Glomerular visceral epithelial cell (primary cell): ENCODE results near the gene ACD.

Experiments used
- DNase-seq: peaks from one replicate; pipeline ENCODE4 v3.0.0-alpha.2; 2016; ENCODE audit errors: extremely low spot score

The ACD gene

DNA sequence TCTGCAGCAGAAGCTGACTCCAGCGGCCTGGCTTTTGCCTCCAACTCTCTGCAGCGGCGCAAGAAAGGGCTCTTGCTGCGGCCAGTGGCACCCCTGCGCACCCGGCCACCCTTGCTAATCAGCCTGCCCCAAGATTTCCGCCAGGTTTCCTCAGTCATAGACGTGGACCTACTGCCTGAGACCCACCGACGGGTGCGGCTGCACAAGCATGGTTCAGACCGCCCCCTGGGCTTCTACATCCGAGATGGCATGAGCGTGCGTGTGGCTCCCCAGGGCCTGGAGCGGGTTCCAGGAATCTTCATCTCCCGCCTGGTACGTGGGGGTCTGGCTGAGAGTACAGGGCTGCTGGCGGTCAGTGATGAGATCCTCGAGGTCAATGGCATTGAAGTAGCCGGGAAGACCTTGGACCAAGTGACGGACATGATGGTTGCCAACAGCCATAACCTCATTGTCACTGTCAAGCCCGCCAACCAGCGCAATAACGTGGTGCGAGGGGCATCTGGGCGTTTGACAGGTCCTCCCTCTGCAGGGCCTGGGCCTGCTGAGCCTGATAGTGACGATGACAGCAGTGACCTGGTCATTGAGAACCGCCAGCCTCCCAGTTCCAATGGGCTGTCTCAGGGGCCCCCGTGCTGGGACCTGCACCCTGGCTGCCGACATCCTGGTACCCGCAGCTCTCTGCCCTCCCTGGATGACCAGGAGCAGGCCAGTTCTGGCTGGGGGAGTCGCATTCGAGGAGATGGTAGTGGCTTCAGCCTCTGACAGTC lies 2.0 kb upstream of the ACD start:
- no peak for DNase-seq

DNA sequence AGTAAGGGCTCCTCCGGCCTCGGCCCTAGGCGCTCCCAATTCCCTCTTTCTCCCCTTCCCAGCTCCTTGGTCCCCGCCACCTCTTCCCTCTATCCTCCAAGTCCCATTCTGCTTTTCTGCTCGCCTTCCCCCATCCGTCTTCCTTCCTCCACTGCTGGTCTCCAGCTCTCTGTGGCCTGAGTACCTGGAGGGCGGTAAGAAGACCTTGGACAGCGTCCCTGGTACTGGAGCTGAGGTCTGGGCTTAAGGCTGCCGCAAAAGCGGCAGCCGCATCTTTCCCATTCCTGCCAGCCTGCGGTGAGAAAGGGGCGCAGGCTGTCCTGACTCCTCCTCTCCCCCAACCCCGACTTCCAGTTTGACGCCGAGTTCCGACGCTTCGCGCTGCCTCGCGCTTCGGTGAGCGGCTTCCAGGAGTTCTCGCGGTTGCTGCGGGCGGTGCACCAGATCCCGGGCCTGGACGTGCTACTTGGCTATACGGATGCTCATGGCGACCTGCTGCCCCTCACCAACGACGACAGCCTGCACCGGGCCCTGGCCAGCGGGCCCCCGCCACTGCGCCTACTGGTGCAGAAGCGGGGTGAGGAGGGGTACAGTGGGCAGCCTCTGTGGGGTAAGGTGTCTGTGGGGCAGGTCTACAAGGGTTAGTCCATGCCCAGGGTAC lies 1.2 kb upstream of the ACD start:
- peak; percentile 59 for DNase-seq

DNA sequence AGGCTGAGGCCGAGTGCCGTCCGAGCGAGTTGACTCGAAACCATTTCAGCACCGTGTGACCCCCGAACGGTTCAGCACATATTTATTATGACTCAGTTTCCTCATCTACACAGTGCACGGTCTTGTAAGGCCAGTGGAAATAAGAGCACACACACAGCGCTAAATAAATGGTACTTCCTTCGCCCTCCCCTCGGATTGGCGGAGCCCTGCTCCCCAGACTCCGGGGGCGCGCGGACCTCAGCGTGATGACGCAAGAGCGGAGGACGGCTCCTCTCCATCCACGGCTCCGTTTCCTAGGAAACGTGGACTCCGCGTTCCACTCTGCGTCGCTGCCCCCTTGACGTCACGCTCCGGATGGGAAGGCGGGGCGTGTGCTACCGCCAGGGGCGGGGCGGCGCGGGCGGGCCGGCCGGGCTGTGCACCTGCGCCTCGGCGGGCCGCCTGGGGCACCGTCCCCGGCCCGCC lies 536 bp upstream of the ACD start, which contains the start of gene PARD6A:
Gene PARD6A, plus strand, starts transcription at position 397 of the 465 bp plus-strand sequence. CDS start 79 bp downstream, outside the sequence.
- DNase-seq = peak; percentile 92

DNA sequence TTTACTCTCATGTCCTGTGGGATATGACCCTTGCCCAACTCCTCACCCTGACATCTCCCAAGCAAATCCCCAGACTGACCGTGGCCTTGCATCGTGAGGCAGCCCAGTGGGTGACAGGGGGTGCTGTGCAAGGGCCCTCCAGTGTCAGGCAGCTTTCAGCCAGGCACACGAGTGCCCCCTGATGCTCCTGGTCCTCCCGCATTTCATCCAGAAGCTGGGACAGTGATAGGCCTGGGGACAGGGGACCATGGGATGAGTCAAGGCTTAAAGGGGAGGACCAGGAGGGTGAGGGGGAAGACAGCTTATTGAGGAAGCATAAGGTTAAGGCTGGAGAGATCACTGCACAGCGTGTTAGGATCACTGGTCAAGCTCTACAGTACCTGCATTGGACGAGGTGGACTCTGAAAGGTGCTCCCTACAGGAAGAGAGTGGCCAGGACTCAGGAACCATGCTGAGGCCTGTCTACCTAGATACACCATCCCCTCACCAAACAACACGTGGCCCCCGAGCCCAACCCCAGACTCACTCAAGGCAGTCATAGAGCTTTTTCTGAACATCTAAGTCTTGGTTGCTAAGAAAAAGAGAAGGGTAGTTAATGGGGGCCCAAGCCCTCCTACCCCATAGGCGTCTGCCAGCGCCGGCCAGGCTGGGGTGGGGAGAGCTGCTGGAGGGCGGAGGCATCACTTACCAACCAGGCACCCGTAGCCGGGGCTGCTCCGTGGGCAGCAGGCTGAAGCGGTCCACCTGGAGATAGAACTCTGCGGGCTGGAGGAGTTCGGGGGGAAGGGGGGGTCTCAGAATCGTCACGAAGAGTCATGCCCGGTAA lies 998 bp downstream of the ACD start:
- no peak for DNase-seq

- DNase-seq = no peak
These were observed 2.1 kb downstream of the ACD start for GRCh38 chr16:67657751-67658518.

GRCh38 chr16:67657017-67657608 lies 2.9 kb downstream of the ACD start:
- no peak for DNase-seq

GRCh38 chr16:67656344-67657016 lies 3.6 kb downstream of the ACD start:
- DNase-seq = no peak

GRCh38 chr16:67655363-67655762 lies 4.7 kb downstream of the ACD start:
- DNase-seq = no peak

DNA sequence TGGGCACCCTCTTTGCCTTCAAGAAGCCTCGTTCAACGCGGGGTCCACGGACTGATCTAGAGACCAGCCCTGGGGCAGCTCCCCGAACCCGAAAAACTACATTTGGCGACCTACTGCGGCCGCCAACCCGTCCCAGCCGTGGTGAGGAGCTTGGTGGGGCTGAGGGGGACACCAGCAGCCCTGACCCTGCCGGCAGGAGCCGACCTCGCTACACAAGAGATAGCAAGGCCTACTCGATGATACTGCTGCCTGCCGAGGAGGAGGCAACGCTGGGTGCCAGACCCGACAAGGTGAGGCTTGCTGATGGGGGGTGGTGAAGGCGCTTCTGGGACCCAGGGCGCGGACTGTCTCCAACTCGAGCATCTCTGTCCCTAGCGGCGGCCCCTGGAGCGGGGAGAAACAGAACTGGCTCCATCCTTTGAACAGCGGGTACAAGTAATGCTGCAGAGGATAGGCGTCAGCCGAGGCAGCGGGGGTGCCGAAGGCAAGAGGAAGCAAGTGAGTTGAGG lies 5.6 kb downstream of the ACD start:
- no peak for DNase-seq

DNA sequence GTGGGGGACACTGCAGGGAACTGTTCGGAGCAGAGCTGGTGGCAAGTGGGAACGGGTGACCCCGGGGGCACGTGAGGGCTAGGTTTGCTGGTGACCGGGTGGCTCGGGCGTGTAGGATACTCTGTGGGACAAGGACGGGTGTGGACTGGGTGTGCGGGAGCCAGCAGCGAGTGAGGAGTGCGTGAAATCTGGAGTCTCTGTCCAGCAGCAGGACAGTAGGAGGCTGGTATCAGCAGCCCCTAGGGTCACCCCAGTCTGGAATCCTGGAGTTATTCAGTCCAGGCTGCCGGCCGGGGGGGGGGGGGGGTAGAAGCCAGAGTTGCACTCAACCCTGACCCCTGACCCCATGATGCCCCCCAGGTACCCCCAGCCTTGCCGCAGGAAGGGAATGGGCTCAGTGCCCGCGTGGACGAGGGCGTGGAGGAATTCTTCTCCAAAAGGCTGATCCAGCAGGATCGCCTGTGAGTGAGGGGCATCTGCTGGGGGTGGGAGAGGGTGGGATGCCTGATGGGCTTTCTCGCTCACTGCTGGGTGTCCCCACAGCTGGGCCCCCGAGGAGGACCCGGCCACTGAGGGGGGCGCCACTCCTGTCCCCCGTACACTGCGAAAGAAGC lies 6.2 kb downstream of the ACD start:
- DNase-seq = no peak

DNA sequence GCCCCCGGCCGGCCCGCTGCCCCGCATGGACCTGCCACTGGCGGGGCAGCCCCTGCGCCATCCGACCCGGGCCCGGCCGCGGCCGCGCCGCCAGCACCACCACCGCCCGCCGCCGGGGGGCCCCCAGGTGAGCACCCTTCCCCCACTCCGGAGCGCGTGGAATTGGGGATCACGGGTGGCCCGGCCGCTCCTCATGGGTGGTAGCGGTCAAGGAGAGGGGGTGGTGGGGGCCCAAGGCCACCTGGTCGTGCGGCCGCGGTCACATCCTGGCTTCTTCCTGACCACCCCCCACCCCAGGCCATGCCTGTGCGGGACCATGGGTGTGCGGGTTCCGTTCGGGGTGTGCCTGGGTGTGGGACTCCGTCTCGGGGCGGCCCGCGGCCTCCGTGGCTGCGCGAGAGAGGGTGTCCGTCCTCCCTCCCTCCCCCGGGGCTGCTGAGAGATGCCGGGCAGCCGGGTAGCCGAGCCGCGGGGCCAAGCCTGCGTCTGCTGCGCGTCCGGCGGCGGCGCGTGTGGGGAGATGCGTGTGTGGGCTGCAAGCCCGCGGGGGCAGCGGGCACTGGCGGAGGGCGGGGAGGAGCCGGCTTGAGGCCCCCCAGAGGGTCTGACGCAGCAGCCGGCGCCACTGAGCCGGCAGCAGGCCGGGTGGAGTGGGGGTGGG lies 6.8 kb downstream of the ACD start:
- no peak for DNase-seq

DNA sequence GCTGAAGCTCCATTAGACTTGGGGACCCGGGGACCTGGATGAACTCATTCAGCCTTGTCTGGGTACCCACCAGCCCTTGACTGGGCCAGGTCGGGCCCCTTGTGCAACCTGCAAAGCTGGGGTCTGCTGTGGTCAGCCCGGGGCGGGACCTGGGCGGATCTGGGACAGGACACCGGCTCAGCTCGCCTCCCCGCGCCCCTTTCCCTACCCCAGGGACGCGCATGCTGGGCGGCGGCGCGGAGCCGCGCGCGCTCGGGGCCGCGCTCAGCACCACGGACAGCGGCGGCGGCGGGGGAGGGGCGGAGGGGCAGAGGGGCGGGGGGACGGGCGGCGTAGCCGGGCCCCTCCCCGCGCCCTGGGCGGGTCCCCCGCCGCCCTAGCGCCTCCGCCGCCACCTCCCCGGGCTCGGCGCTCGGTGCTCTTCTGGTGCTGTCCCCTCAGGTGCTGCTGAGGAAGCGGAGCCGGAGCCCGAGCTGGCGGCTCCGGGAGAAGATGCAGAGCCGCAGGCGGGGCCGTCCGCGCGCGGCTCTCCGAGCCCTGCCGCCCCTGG lies 7.4 kb downstream of the ACD start:
- DNase-seq = peak; percentile 48

GRCh38 chr16:67651847-67652246 lies 8.2 kb downstream of the ACD start:
- no peak for DNase-seq

DNA sequence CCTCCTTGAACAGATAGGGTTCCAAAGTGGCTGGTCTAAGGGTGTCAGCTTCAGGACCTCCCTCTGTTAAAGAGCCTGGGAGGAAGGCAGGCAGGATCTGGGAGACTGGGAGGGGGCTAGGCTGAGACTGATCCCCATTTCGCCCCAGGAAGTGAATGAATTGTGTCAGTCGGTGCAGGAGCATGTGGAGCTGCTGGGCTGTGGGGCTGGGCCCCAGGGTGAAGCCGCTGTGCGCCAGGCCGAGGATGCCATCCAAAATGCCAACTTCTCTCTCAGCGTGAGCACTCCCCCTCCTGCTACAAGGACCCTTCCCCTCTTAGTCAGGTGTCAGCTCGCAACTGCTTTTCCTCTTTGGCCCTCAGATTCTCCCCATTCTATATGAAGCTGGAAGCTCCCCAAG lies 9.0 kb downstream of the ACD start:
- DNase-seq = no peak

GRCh38 chr16:67650023-67650422 lies 10.0 kb downstream of the ACD start:
- no peak for DNase-seq

GRCh38 chr16:67649494-67649931 lies 10.5 kb downstream of the ACD start:
- no peak for DNase-seq

GRCh38 chr16:67648764-67649407 lies 11.2 kb downstream of the ACD start:
- DNase-seq = no peak

DNA sequence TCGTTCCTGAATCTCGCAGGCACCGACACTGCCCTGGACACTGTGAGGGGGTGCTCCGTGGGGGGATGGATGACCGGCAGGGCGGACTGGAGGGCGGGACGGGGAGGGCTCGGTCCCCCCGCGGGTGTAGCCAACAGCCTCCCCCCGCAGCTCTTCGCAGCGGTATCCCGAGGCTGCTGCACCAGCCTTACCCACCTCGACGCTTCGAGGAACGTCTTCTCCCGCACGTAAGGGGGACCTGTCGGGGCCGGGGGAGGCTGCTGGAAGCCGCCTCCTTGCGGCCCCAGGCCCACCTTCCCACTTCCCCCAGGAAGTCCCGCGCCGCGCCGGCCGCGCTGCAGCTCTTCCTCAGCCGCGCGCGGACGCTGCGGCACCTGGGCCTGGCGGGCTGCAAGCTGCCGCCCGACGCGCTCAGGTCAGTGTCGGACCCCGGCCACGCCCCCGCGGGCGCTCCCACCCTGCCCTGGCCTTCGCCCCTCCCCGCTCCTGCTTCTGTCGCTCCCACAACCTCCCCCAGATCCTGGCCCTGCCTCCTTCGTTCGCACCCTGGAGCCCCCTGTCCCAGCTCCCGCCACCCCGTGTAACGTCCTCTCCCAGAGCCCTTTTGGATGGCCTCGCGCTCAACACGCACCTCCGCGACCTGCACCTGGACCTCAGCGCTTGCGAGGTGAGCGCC lies 11.8 kb downstream of the ACD start:
- DNase-seq = no peak
